Measurements from ENCODE around the gene GFER. TPM values are rescaled to one million over a fixed set of nuclear protein-coding genes. Genes with fewer than 3 reads are reported as not detected.

The GFER gene
- total and polyA plus RNA-seq, 9 of the 15 experiments (the other 6 are each of a cell fraction or from before 2014, with no cell fraction given) = 4.3 to 53.7 (median 19.8) TPM

DNA sequence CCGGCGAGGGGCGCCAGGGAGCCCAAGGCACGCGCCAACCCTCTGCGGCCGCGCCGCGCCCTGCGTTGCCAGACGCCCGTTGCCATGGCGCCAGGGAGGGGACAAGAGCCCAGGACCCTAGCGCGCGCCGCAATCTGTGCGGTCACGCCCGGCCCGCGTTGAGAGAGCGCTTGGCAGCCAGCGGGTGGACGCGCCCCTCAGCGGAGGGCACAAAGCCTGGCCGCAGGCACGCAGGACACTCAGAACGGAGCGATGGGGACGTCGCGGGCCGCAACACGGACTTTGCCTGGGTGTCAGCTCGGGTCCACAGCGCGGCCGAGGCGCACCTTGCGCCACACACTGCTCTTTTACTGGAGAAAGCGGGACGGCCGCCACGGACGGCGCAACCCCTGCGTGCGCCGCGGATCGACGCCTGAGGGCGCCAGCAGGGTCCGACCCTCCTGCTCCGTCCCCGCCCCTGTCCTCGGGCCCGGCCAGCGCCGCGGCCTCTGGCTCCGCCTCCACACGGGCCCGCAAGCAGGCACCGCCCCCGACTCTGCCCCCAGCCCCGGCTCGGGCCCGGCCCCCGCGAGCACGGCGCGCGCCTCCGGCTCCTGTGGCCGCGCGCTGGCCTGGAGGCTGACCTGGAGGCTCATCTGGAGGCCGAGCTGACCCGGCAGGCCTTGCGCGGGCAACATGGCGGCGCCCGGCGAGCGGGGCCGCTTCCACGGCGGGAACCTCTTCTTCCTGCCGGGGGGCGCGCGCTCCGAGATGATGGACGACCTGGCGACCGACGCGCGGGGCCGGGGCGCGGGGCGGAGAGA lies at the start of gene GFER (continued):
- TF ChIP-seq JUNB (CRISPR knock-in tag; conservative IDR thresholded peaks at IDR 0.05) = no peak
- TF ChIP-seq CSDE1 (IDR thresholded peaks at IDR 0.05) = peak in 1 of 2 experiments; percentile 73; a peak in 1 of 4 replicates
- TF ChIP-seq HCFC1 (IDR thresholded peaks at IDR 0.05; ENCODE audit: low read depth, low read length) = peak; percentile 76
- TF ChIP-seq ZNF780A (CRISPR knock-in tag; IDR thresholded peaks at IDR 0.05) = no peak
- TF ChIP-seq CHD7 (IDR thresholded peaks at IDR 0.05; ENCODE audit: low read depth, low read length) = peak; percentile 9
- TF ChIP-seq GABPA (tag; conservative IDR thresholded peaks at IDR 0.05; ENCODE audit: low read depth) = peak; percentile 66
- no peak for TF ChIP-seq DACH1 (IDR thresholded peaks at IDR 0.05; ENCODE audit: partially characterized antibody)
- no peak for TF ChIP-seq ZNF699 (CRISPR knock-in tag; IDR thresholded peaks at IDR 0.05; ENCODE audit: insufficient replicate concordance)
- peak; percentile 87; the same call in 1 of the 2 replicates for TF ChIP-seq PHF8 (IDR thresholded peaks at IDR 0.05; ENCODE audit: borderline replicate concordance, low read length)
- TF ChIP-seq RBM39 (optimal IDR thresholded peaks at IDR 0.05; ENCODE audit: low read depth, low read length) = no peak
- no peak for TF ChIP-seq MTF1 (CRISPR knock-in tag; IDR thresholded peaks at IDR 0.05; ENCODE audit: borderline replicate concordance)
- TF ChIP-seq FOXM1 (IDR thresholded peaks at IDR 0.05; ENCODE audit: low read depth) = no peak
- TF ChIP-seq FOXM1 (CRISPR knock-in tag; IDR thresholded peaks at IDR 0.05; ENCODE audit: low read depth) = peak; percentile 89
- no peak for TF ChIP-seq FOXK2 (conservative IDR thresholded peaks at IDR 0.05 in 1 of 2, IDR thresholded peaks at IDR 0.05 in 1 of 2; ENCODE audit: low read depth in 2 of 2)
- TF ChIP-seq HMGN3 (IDR thresholded peaks at IDR 0.05; ENCODE audit: borderline replicate concordance, extremely low read depth, insufficient read length, low read depth, low read length) = peak; percentile 93
- no peak for TF ChIP-seq SMARCB1 (IDR thresholded peaks at IDR 0.05; ENCODE audit: insufficient read length, low read depth)
- 0 out of 2 replicates have a peak, but pooled peaks have one; percentile 35 for TF ChIP-seq GTF2F1 (IDR thresholded peaks at IDR 0.05; ENCODE audit: low read depth, low read length)
- TF ChIP-seq RB1 (IDR thresholded peaks at IDR 0.05; ENCODE audit: low read depth) = peak; percentile 94
